Measurements from ENCODE around the gene FMN1. TPM values are rescaled to one million over a fixed set of nuclear protein-coding genes. Genes with fewer than 3 reads are reported as not detected.

Gene FMN1
- total RNA-seq, 1 donor from 2014 or later: 4.0 TPM

DNA sequence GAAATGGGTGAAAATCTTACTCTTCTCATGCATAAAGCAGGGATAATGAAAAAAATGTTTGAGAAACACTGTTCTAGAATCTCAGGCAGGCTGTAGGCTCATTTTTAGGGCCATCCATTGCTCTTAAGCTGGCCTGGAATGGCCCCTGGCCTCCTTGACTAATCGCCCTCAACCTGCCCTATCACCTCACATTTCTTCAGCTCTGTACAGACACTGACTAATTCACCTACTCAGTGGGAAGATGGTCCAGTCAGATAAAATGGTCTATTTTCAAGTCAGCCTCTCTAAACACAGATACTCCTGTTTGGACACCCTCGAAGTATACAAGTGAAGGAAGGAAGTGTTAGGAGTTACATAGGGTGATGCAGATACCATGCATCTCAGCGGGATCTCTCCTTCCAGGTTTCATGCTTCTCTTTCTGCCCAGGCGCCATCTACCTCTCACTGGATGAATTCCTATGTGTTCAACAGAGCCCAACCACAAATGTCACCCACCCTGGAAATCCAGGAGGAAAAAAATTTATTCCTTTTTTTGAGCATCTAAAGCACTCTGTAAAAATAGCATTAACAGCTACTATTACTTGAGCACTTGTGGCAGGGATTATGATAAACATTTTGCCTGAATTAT, 12.1 kb downstream of the FMN1 start:
- no peaks in the 10 kb centered on the region for H3K36me3 Mint-ChIP-seq (ENCODE audit: low read depth)
- no peaks in the 10 kb centered on the region for H3K27me3 Mint-ChIP-seq (ENCODE audit: low read depth)
- no peak overlapping the region for H3K27ac Mint-ChIP-seq (ENCODE audit: unreplicated experiment)
- no peak for DNase-seq (ENCODE audit: low spot score)
- H3K4me1 Mint-ChIP-seq (ENCODE audit: low read depth): no peaks in the 10 kb centered on the region
- no peak overlapping the region for H3K4me3 Mint-ChIP-seq (ENCODE audit: unreplicated experiment)
- H3K9me3 Mint-ChIP-seq (ENCODE audit: low read depth): no peaks in the 10 kb centered on the region
- TF ChIP-seq, protein P1, sequence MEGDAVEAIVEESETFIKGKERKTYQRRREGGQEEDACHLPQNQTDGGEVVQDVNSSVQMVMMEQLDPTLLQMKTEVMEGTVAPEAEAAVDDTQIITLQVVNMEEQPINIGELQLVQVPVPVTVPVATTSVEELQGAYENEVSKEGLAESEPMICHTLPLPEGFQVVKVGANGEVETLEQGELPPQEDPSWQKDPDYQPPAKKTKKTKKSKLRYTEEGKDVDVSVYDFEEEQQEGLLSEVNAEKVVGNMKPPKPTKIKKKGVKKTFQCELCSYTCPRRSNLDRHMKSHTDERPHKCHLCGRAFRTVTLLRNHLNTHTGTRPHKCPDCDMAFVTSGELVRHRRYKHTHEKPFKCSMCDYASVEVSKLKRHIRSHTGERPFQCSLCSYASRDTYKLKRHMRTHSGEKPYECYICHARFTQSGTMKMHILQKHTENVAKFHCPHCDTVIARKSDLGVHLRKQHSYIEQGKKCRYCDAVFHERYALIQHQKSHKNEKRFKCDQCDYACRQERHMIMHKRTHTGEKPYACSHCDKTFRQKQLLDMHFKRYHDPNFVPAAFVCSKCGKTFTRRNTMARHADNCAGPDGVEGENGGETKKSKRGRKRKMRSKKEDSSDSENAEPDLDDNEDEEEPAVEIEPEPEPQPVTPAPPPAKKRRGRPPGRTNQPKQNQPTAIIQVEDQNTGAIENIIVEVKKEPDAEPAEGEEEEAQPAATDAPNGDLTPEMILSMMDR (IDR thresholded peaks at IDR 0.05): no peak

DNA sequence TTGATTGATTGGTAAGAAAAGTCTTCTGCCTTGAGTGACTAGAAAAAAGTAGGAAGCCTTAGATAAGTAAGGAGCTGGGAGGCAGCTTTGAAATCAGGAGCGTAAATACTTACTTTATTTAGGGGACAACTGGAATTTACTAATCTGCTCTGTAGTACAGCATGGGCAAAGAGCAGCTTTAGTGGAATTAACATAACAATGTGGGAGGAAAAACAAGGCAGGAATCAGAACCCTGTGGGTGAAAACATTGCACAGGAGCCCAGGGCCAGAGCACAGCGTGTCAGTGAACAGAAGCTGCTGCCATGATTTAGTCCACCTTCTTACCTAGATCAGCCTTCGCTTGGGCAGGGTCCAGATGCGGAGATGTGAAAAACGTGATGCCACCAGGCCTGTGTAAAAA, 14.6 kb downstream of the FMN1 start:
- H3K27ac Mint-ChIP-seq (ENCODE audit: unreplicated experiment): no peak overlapping the region
- H3K27me3 Mint-ChIP-seq (ENCODE audit: low read depth): no peaks in the 10 kb centered on the region
- TF ChIP-seq, protein P1 (IDR thresholded peaks at IDR 0.05): no peak
- no peak overlapping the region for H3K4me3 Mint-ChIP-seq (ENCODE audit: unreplicated experiment)
- no peak for DNase-seq (ENCODE audit: low spot score)
- H3K36me3 Mint-ChIP-seq (ENCODE audit: low read depth): no peaks in the 10 kb centered on the region
- no peaks in the 10 kb centered on the region for H3K4me1 Mint-ChIP-seq (ENCODE audit: low read depth)
- H3K9me3 Mint-ChIP-seq (ENCODE audit: low read depth): no peaks in the 10 kb centered on the region

GRCh38 chr15:33171202-33171601, 23.3 kb downstream of the FMN1 start:
- no peaks in the 10 kb centered on the region for H3K9me3 Mint-ChIP-seq (ENCODE audit: low read depth)
- H3K4me3 Mint-ChIP-seq (ENCODE audit: unreplicated experiment): no peak overlapping the region
- TF ChIP-seq, protein P1 (IDR thresholded peaks at IDR 0.05): no peak
- no peak overlapping the region for H3K27ac Mint-ChIP-seq (ENCODE audit: unreplicated experiment)
- no peaks in the 10 kb centered on the region for H3K27me3 Mint-ChIP-seq (ENCODE audit: low read depth)
- no peaks in the 10 kb centered on the region for H3K4me1 Mint-ChIP-seq (ENCODE audit: low read depth)
- no peaks in the 10 kb centered on the region for H3K36me3 Mint-ChIP-seq (ENCODE audit: low read depth)
- no peak for DNase-seq (ENCODE audit: low spot score)

- TF ChIP-seq, protein P1 (IDR thresholded peaks at IDR 0.05): no peak
- no peak overlapping the region for H3K4me3 Mint-ChIP-seq (ENCODE audit: unreplicated experiment)
- no peaks in the 10 kb centered on the region for H3K4me1 Mint-ChIP-seq (ENCODE audit: low read depth)
- H3K27me3 Mint-ChIP-seq (ENCODE audit: low read depth): no peaks in the 10 kb centered on the region
- H3K27ac Mint-ChIP-seq (ENCODE audit: unreplicated experiment): no peak overlapping the region
- DNase-seq (ENCODE audit: low spot score): no peak
- no peaks in the 10 kb centered on the region for H3K9me3 Mint-ChIP-seq (ENCODE audit: low read depth)
- no peaks in the 10 kb centered on the region for H3K36me3 Mint-ChIP-seq (ENCODE audit: low read depth)
Measured at GRCh38 chr15:33169625-33170024, 24.9 kb downstream of the FMN1 start.

- TF ChIP-seq, protein P1 (IDR thresholded peaks at IDR 0.05): no peak
- no peak for DNase-seq (ENCODE audit: low spot score)
- Mint-ChIP-seq H3K36me3 (ENCODE audit: low read depth) (no peaks in the 10 kb centered on the region), H3K27me3 (ENCODE audit: low read depth) (no peaks in the 10 kb centered on the region), H3K27ac (ENCODE audit: unreplicated experiment) (no peak overlapping the region), H3K4me1 (ENCODE audit: low read depth) (no peaks in the 10 kb centered on the region), H3K9me3 (ENCODE audit: low read depth) (no peaks in the 10 kb centered on the region), H3K4me3 (ENCODE audit: unreplicated experiment) (no peak overlapping the region)
Measured at GRCh38 chr15:33168444-33168843, 26.1 kb downstream of the FMN1 start.

Measured in chondrocyte (in vitro differentiated cells).